Peyer's patch (tissue), 4 donors: ENCODE results near the gene CDHR2. TPM values are rescaled to one million over a fixed set of nuclear protein-coding genes. Genes with fewer than 3 reads are reported as not detected.

Source experiments
- DNase-seq, 3 donors: peaks; one replicate each; pipeline ENCODE4 v3.0.0-alpha.2; 2017 to 2019
- H3K27ac ChIP-seq, 4 donors: fragments of 200-600 bp; sonication (generic); one replicate each; pipeline ENCODE4 v1.5.1; 2016 to 2019
- H3K27me3 ChIP-seq, 2 donors: fragments of 200-600 bp; sonication (generic); one replicate each; pipeline ENCODE4 v1.5.1; 2019
- H3K36me3 ChIP-seq, 3 donors: fragments of 200-600 bp; sonication (generic); one replicate each; pipeline ENCODE4 v1.5.1; 2016 to 2019
- H3K4me1 ChIP-seq, 4 donors: fragments of 200-600 bp; sonication (generic); one replicate each; pipeline ENCODE4 v1.5.1; 2016 to 2019
- H3K4me3 ChIP-seq, 4 donors: fragments of 200-600 bp; sonication (generic); 1 replicate in 3 of 4; 2 replicates in 1 of 4; pipeline ENCODE4 v1.5.1; 2016 to 2019; ENCODE audit warnings: mild to moderate bottlenecking in 1 of 4
- H3K9me3 ChIP-seq, 4 donors: fragments of 200-600 bp; sonication (generic); one replicate each; pipeline ENCODE4 v1.5.1; 2016 to 2019; ENCODE audit warnings: mild to moderate bottlenecking in 1 of 4
- CTCF ChIP-seq, 6 experiments: fragments of 450-650 bp in 4 of 6; fragments of 200-600 bp in 2 of 6; sonication (generic) in 1 of 6; IDR thresholded peaks; one replicate each; pipeline ENCODE4 v1.5.1; 2017 to 2019; ENCODE audit warnings: antibody characterized with exemption in 6 of 6, mild to moderate bottlenecking in 3 of 6, moderate library complexity in 1 of 6
- POLR2A ChIP-seq, 2 donors: fragments of 450-650 bp; IDR thresholded peaks; one replicate each; pipeline ENCODE4 v1.5.1; 2017; ENCODE audit warnings: antibody characterized with exemption in 2 of 2, mild to moderate bottlenecking in 2 of 2, moderate library complexity in 2 of 2
- total RNA-seq, 4 donors: library from RNA; depleted of rRNA; stranded (reverse); fragments of >200 nt; gene quantifications; one replicate each; pipeline ENCODE4 v1.1.0, GENCODE V29; 2016

The CDHR2 gene
- total RNA-seq, 4 donors from 2014 or later: 39.6 to 823 (median 613) TPM

GRCh38 chr5:176533390-176533789 lies 15.8 kb upstream of the CDHR2 start:
- Histone ChIP-seq H3K4me1 (peaks cover 19 to 64% (median 45%) of the 10 kb centered on the region in 4 donors), H3K9me3 (no peaks in the 10 kb centered on the region), H3K27me3 (no peaks in the 10 kb centered on the region), H3K4me3 (peak overlapping the region in 3 of 4 donors; percentile 17 to 80 (median 61)), H3K36me3 (peaks cover 0 to 40% (median 3%) of the 10 kb centered on the region in 3 donors), H3K27ac (peak overlapping the region; percentile 94 to 100 (median 97))
- peak in 1 of 3 donors; percentile 33 for DNase-seq
- no peak for TF ChIP-seq POLR2A (IDR thresholded peaks at IDR 0.05)
- no peak for TF ChIP-seq CTCF (IDR thresholded peaks at IDR 0.05)

DNA sequence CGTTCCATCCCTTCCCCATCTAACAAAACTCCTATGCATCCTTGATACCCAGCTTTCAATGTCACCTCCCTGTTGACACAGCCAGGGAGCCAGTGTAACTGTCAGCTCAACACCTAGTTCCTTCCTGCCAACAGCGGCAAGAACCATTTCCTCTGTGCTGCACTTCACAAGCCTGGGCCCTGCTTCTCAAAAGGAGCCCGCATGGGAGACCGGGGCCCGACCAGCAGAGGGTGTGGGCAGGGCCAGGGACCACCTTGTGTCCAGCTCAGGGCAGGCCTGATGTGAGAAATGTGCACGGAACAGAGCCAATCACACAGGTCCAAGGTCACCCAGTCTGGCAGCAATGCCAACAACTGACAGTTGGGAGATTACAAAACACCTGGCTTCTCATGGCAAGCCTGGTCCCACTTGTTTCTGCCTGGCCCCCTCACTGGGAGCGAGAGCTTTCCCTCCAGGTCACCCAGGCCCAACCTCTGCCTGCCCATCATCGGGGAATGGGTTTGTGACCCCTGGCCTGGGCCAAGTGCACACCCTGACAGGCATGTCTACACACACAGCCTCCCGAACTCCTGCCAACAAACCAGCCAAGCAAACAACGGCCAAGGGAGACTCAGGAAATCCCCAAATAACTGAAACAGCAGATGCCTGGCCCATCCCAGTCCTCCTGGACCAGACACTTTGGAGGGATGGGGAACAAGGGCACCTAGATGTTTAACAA lies 15.1 kb upstream of the CDHR2 start:
- Histone ChIP-seq H3K27me3 (no peaks in the 10 kb centered on the region), H3K9me3 (no peaks in the 10 kb centered on the region), H3K4me3 (peak overlapping the region; percentile 17 to 90 (median 70)), H3K36me3 (peaks cover 0 to 33% (median 3%) of the 10 kb centered on the region in 3 donors), H3K4me1 (peaks cover 19 to 57% (median 47%) of the 10 kb centered on the region in 4 donors), H3K27ac (peak overlapping the region; percentile 94 to 100 (median 97))
- peak; percentile 67 to 78 (median 72) for DNase-seq
- no peak for TF ChIP-seq POLR2A (IDR thresholded peaks at IDR 0.05)
- peak in 2 of 6 experiments; percentile 5 to 8 for TF ChIP-seq CTCF (IDR thresholded peaks at IDR 0.05)

- Histone ChIP-seq H3K27ac (peak overlapping the region; percentile 94 to 100 (median 97)), H3K4me1 (peaks cover 19 to 56% (median 43%) of the 10 kb centered on the region in 4 donors), H3K27me3 (no peaks in the 10 kb centered on the region), H3K36me3 (peaks cover 0 to 27% (median 3%) of the 10 kb centered on the region in 3 donors), H3K4me3 (peak overlapping the region; percentile 61 to 90 (median 80)), H3K9me3 (no peaks in the 10 kb centered on the region)
- TF ChIP-seq CTCF (IDR thresholded peaks at IDR 0.05): no peak
- peak in 1 of 2 donors; percentile 66 for TF ChIP-seq POLR2A (IDR thresholded peaks at IDR 0.05)
- DNase-seq: peak; percentile 24 to 82 (median 74)
Observed at GRCh38 chr5:176534640-176535039, 14.5 kb upstream of the CDHR2 start.

DNA sequence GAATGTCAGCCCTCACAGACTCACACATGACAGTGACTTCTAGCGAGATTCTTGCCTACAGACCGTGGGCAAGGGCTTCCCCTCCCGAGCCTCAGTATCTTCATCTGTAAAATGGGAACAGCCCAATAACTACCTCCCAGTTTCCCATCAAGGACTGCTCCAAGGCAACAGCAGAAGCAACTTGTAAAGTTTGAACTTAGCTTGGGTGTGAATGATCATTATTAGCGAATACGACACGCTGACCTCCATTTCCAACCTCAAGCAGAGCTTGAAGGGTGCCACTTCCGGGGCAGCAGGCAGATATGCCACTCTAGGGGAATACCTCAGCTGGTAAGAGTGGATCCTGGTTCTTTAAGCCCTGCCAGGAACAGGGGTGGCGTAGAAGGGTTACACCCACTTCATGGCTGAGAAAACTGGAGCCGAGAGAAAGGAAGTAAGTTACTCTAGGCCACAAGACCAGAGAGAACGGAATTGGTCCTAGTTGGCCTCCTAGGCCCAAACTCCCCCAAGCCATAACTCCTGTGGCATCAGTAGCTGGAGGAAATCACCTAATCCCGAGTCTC lies 14.0 kb upstream of the CDHR2 start:
- H3K27me3 ChIP-seq: no peaks in the 10 kb centered on the region
- peak overlapping the region; percentile 61 to 90 (median 80) for H3K4me3 ChIP-seq
- peak; percentile 61 to 80 (median 63) for DNase-seq
- peak overlapping the region; percentile 94 to 100 (median 97) for H3K27ac ChIP-seq
- H3K36me3 ChIP-seq: peaks cover 0 to 22% (median 3%) of the 10 kb centered on the region in 3 donors
- TF ChIP-seq POLR2A (IDR thresholded peaks at IDR 0.05) (peak; percentile 55 to 74), CTCF (IDR thresholded peaks at IDR 0.05) (no peak)
- H3K9me3 ChIP-seq: no peaks in the 10 kb centered on the region
- peaks cover 19 to 56% (median 40%) of the 10 kb centered on the region in 4 donors for H3K4me1 ChIP-seq

GRCh38 chr5:176535664-176536131 lies 13.4 kb upstream of the CDHR2 start:
- Histone ChIP-seq H3K4me3 (peak overlapping the region; percentile 61 to 90 (median 80)), H3K9me3 (no peaks in the 10 kb centered on the region), H3K4me1 (peaks cover 19 to 52% (median 38%) of the 10 kb centered on the region in 4 donors), H3K27ac (peak overlapping the region; percentile 94 to 100 (median 97)), H3K36me3 (peaks cover 0 to 17% (median 3%) of the 10 kb centered on the region in 3 donors), H3K27me3 (no peaks in the 10 kb centered on the region)
- TF ChIP-seq CTCF (IDR thresholded peaks at IDR 0.05): no peak
- no peak for TF ChIP-seq POLR2A (IDR thresholded peaks at IDR 0.05)
- peak in 1 of 3 donors; percentile 59 for DNase-seq
